GM19351 (cell line): ENCODE data around the gene DNAJC5.
"Not testable (repeated sequence)": the region's sequence is repeated elsewhere in the genome, so short reads cannot be mapped to it uniquely, and the experiment has no call there.

Experiments
- ATAC-seq: cut with Tn5 transposase; IDR thresholded peaks from one replicate; pipeline ENCODE4 v1.9.1; 2021; ENCODE audit warnings: mild to moderate bottlenecking, moderate library complexity; ENCODE audit not compliant: unreplicated experiment

Gene DNAJC5

DNA sequence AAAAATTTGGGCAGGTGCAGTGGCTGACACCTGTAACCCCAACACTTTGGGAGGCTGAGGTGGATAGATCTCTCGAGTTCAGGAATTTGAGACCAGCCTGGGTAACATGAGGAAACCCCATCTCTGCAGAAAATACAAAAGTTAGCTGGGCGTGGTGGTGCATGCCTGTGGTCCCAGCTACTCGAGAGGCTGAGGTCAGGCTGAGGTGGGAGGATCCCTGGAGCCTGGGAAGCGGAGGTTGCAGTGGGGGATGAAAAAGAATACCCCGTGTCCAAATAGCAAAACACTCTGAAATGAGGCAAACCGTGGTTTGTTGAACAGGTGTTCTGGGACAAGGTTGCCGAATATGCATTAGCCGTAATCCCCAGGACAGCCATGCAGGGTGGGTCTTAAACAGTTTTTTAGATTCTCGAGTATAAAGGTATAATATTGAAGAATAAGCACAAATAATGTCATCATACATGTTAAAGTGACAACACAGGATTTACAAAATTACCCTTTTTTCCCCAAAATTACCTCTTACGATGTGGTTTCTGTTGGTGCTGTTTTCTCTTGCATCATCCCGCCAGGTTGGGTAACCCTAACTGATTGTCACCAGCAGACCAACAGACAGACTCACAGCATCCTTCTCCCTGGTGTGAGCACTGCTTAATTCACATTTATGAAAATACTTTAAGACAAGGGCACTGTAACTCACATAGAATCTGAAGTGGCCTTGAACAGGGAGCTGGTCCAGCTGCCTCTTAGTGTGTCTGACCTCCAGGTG is 9.1 kb downstream of the DNAJC5 start:
- no peak for ATAC-seq

DNA sequence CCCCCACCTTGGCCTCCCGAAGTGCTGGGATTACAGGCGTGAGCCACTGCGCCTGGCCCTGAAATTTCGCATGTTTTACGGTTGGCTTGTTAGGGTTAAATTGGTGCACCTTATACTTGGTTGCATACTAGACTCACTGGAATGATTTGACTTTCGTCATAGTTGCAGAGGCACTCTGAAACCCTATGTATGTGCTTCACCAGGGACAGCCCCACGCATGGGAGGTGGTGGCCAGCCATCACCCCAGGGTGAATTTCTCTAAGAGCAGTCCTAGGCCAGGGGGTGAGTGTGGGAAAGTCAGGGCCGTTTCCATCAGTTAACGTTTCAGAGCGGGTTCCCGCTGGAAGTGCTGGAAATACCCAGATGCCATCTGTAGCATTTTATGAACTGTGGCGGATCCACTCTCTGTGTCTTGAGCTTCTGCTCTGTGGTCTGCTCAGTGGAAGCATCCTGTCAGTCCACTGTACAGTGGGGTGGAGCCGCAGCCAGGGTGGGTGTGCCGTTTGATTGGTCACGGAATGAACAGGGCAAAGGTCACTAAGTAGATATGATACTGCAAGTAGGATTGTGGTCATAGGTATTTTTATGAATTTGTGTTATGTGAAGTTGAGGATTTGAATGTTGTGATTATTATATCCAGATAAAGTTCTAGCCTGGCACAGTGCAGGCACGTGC is 13.2 kb downstream of the DNAJC5 start:
- no peak for ATAC-seq

DNA sequence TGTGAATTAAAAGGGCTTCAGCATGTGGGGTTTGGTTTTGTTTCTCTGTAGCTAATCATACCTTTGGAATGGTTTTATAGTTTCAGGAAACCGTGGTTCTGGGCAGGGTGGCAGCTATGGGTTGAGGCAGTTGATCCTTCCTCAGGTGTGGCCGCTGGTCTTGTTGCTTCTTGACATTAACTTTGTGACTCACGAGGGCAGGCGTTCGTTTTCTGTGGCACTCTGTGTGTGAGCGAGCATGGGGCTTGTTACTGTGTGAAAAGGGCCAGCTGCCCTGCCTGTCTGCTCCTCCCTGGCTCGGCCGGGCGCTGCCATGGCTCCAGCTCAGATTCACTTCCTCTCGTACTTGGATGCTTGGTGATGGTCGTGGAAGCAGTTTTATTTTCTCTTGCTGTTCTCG is 16.2 kb downstream of the DNAJC5 start:
- ATAC-seq, result no peak

DNA sequence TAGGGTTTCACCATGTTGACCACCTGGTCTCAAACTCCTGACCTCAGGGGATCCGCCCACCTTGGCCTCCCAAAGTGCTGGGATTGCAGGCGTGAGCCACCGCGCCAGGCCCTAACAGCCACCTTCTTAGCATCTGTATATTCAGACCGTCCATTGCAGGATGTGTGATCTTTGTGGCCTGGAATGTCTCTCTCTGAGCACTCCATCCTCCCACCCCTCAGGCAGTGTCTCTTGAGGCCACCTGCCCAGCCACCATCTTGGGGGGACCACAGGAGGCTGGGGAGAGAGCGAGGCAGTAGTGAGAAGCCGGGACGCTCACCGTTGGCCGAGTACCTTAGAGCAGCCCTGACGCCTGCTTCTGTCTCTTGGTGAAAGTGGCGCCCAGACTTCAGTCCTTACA is 18.8 kb downstream of the DNAJC5 start:
- no peak for ATAC-seq

DNA sequence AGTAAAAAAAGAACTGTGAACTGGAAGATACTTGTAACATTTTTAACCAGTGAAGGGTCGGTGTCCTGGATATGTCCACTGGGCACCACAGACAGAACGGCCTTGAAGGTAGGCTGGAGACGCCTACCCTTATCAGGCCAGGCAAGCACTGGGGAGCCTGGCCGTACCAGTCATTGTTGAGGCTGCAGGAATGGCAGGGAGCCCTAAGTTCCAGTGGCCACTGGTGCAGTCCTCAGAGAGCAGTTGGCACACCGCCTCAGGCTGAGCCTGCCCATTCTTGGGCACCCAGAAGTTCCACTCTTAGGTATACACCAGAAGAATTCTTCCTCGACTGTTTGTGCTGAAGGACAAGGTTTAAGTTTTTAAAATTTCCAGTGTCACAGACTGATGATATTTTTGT is 20.5 kb downstream of the DNAJC5 start:
- no peak for ATAC-seq

DNA sequence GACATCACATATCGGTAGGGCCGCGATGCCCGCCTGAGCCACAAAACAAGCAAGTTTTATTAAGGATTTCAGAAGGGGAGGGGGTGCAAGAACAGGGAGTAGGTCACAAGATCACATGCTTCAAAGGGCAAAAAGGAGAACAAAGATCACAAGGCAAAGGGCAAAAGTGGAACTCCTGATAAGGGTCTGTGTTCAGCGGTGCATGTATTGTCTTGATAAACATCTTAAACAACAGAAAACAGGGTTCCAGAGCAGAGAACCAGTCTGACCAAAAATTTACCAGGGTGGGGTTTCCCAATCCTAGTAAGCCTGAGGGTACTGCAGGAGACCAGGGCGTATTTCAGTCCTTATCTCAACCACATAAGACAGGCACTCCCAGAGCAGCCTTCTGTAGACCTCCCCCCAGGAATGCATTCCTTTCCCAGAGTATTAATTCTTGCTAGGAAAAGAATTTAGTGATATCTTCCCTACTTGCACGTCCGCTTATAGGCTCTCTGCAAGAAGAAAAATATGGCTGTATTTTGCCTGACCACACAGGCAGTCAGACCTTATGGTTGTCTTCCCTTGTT is 21.5 kb downstream of the DNAJC5 start:
- ATAC-seq, result not testable (repeated sequence)

DNA sequence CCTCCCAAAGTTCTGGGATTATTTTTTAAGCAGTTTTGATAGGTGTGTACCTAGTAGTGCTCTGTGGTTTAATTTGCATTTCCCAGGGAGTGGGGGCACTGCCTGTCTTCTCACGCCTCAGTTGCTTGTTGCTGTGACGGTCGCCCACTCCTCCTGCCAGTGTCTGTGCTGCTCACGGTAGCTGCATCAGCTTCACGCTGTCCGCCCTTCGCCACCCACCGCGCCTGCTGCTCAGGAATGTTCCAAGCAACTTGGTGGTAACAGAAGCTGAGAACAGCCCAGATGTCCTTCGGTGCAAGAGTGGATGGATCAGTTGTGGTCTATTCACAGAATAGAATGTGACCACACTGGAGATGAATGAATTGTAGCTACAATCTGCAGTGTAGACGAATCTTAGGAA is 22.9 kb downstream of the DNAJC5 start:
- ATAC-seq, result no peak

DNA sequence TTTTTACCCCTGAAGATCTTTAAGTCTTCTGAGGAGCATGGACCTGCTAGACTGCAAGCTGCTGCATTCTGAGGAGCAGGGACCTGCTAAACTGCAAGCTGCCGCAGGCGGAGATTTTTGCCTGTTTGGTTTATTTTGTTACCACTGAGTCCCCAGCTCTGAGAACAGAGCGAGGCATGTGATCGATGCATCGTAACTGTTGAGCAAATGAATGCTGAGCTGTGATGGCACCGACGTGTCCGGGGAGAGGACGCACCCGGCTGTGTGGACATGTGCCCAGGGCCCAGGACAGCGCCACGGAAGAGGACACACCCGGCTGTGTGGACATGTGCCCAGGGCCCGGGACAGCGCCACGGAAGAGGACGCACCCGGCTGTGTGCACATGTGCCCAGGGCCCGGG is 24.2 kb downstream of the DNAJC5 start:
- no peak for ATAC-seq

DNA sequence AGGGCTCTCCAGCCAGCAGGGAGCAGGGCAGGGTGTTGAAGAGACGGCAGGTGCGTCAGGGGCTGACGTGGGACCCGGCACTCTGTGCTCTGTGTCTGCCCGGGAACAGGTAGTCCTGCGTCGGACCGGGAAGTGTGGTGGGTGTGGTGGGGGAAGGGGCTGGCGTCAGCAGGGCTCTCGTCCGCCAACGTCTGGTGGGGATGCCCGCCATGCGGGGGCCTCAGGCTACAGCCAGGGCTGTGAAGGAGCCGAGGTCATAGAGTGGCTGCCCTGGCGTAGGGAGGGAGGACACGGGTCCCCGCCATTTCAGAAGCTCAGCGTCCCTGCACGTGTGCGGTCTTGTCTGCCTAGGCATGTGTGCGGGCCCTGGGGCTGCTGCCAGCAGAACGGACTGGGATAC is 25.3 kb downstream of the DNAJC5 start:
- no peak for ATAC-seq

DNA sequence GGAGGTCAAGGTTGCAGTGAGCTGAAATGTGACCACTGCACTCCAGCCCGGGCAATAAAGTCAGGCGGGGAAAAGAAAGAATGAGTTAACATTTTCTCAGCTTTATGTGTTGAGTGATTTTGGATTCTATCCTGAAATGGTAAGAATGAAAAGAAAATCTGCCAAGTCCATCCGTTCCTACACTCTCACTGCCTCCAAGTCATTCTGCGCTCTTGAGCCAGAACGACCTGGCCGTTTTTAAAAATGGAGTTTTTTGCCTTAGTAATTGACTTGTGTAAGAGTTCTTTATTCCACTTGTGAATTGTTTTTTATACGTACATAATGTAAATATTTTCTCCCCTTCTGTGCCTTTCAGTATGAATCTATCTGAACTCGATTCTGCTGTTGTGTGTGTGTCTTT is 28.7 kb downstream of the DNAJC5 start:
- ATAC-seq, result no peak

DNA sequence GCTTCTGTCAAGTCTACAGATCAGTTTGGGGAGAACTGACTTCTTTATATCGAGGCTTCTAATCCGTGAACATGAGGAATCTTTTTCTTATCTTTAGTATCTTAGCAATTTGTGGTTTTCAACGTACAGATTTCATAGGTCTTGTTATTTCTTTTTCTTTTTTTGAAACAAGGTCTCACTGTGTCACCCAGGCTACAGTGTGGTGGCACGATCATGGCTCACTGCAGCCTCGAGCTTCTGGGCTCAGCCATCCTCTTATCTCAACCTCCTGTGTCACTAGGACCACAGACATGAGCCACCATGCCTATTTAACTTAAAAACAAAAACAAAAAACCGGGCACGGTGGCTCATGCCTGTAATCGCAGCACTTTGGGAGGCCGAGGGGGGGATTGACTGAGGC is 29.3 kb downstream of the DNAJC5 start:
- ATAC-seq, result no peak

DNA sequence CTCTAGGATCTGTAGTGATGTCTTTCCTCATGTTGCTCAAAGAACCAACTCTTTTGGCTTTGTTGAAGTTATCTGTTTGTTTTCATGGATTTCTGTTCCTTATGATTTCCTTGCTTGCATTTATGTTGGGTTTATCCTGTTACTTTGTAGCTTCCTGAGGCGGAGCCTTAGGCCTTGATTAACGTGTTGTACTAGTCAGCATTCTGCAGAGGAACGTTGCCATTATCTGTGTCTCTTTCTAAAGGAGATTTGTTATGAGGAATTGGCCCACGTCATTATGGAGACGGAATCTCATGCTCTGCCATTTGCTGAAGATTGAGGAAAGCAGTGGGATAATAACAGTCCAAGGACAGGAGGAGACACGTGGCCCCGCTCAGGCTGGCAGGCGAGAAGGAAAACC is 31.4 kb downstream of the DNAJC5 start:
- ATAC-seq, result no peak

DNA sequence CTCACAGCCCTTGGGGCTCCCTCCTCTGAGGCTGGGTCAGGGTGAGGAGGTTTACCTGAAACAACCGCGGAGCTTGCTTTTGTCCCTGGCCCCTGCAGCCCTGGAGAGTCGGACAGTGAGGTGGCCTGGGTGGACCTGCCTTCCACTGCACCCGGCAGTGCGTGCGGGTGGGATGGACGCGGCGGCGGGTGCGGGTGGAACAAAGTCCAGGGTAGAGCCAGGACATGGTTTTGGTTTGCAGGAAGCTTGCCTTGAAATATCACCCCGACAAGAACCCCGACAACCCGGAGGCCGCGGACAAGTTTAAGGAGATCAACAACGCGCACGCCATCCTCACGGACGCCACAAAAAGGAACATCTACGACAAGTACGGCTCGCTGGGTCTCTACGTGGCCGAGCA is 34.1 kb downstream of the DNAJC5 start:
- ATAC-seq, result no peak

DNA sequence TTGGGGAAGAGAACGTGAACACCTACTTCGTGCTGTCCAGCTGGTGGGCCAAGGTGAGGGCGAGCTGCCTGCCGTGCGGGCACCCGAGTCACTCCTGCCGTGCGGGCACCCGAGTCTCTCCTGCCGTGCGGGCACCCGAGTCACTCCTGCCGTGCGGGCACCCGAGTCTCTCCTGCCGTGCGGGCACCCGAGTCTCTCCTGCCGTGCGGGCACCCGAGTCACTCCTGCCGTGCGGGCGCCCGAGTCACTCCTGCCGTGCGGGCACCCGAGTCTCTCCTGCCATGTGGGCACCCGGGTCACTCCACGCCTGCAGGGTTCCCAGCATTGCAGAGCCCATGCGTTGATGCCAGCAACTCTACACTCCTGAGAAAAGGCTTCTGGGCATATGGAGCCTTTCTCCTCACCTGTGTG is 34.6 kb downstream of the DNAJC5 start:
- ATAC-seq, result not testable (repeated sequence)

DNA sequence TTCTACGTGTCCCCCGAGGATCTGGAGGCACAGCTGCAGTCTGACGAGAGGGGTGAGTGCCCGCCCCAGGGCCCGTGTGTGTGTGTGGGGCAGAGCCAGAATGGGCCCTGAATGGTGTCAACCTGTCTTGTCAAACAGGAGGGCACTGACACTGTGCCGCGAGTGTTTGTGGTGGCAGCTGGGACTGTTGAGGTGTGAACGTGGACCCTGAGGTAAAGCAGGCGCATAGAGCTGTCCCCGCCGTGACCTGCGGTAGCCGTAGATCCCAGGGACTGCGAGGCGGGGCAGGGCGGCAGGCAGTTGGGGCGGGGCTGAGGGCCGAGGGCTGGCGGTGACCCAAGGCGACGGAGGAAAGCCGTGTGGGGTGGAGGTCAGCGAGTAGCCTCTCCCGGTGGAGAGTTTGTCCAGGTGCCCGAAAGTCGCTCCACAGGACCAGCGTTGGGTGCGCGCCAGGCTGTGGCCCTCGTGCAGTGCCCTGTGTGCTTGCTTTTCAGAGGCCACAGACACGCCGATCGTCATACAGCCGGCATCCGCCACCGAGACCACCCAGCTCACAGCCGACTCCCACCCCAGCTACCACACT is 36.1 kb downstream of the DNAJC5 start:
- ATAC-seq, result no peak

DNA sequence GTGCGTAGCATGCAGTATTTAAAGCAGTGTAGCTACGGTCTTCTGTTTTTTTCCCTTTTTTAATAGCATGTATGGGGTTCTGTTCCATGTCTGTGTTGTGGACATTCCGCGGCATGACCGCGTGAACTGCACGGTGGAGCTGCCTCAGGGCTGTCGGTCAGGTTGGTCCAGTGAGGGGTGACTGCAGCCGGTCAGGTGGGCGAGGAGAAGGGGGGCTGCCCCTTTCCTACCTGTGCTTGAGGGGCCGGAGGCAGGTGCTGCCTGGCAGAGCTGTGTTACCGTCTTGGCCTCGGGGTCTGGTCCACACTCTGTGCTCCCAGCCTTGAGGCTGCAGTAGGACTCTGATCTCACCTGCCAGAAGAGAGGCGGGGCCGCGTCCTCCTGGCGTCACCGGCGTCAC is 36.8 kb downstream of the DNAJC5 start:
- ATAC-seq, result no peak

DNA sequence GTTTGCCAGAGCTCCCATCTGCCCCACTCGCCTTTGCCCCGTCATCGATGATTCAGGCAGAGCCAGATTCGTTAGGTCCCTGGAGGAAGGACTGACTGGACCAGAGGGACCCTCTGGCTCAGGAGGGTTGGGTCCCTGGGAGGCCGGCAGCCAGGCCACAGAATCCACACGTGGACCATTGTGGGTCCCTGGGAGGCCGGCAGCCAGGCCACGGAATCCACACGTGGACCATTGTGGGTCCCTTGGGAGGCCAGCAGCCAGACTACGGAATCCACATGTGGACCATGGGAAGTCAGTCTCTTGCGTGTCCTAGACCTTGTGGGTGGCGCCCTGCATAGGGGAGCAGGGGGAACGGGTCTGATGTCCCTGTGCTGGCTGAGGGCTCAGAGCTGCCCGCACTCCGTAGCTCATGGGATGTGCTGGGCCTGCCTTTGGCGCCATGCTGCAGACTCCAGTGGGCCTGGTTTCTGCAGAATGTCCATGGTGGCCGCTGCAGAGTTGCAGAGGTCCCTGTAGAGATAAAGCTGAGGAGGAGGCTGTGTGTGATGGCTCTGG is 37.8 kb downstream of the DNAJC5 start:
- ATAC-seq, result no peak

DNA sequence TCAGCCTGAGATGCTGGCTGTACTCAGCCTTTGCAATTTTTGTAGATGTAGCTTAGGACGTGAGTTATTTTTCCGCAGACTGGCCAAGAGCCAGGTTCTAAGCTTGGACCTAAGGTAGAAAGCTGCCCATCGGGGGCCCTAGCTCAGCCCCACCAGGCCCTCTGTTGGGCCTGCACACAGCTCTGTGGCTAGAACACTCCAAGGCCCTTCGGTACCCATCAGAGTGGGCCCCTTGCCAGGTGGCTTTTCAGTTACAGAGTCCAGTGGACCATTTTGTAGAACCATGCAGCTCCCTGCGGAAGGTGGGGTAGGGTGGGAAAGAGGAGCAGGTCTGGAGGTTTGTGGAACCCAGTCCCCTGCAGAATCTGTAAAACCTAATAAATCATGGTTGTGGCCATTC is 38.7 kb downstream of the DNAJC5 start:
- ATAC-seq, result no peak

DNA sequence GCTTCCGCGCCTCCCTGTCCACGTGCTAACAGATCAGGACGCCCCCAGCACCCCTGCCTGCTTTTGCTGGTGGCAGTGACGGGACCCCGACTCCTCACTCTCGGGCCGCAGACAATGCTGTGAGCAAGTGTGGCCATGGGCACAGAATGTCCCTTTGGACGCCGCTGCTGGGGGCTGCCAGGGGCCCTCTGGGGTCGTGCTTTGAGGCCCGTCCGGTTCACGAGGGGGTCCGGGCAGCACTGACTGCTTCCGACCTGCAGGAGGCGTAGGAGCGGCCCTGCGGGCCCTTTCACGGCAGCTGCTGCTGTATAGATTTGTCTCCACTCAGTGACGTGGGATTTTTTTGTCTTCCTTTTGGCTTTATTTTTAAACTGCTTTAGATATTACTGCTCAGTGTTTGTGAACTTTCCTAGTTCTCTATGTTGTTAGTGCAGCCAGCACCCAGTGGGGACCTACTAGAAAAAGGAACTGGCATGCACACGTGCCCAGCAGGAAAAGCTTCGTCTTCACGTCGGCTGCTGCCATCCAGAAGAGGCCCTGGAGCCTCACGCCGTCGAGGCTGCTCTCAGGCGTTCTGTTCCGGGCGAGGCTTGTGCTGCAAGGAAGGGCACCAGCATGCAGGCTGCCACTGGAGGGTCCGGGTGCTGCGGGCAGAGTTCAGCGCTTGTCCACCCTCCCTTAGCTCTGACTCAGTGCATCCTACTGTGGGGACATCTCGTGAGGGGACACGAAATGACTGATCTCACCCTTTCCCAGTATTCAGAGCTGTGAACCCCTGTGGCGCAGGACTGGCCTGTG is 39.5 kb downstream of the DNAJC5 start:
- no peak for ATAC-seq

DNA sequence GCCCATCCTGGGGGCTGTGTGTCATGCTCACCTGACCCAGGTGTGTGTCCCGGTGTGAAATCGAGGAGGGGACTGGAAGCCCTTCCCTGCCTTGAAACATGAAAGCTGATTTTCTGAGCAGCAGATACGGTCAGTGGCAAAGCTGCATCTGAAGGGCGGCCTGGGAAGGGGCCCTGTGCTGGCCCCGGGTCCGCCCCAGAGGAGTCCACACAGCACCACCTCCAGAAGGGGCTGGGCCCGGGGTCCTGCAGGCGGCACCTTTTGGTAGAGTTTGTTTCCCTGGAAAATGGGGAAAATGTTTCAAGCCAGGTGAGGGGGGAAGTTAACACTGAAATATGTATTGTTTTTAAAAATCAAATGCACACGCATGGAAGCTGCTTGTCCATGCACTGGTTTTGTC is 40.5 kb downstream of the DNAJC5 start:
- no peak for ATAC-seq

DNA sequence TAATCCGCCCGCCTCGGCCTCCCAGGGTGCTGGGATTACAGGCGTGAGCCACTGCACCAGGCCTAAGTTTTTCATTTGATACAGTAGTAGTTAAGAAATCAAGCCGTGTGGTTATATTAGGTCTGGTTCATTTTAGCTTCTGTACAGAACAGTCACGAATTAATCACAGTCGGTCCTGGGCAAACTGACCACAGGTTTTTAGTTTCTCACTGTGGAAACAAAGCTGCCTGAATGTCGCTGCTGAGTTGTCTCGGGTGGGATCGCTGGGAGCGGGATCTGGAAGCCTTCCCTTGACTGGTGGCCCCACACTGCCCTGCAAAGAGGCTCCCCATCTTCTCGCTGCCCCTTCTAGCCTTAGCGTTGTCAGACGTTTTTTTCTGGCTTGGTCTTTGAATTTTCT is 42.7 kb downstream of the DNAJC5 start:
- no peak for ATAC-seq
